GM18519 (cell line): ENCODE measurements around the gene CNKSR3.
A peak's percentile ranks its signal among the peaks of the same experiment; 100 is the strongest.

Experiments
- ATAC-seq: cut with Tn5 transposase; IDR thresholded peaks from one replicate; pipeline ENCODE4 v1.9.1; 2021; ENCODE audit warnings: mild to moderate bottlenecking, moderate library complexity; ENCODE audit not compliant: unreplicated experiment, low FRiP score

CNKSR3 gene

GRCh38 chr6:154428897-154429296 lies 81.6 kb downstream of the CNKSR3 start:
- ATAC-seq: no peak

GRCh38 chr6:154427446-154427845 lies 83.0 kb downstream of the CNKSR3 start:
- no peak for ATAC-seq

GRCh38 chr6:154426997-154427396 lies 83.5 kb downstream of the CNKSR3 start:
- ATAC-seq: no peak

GRCh38 chr6:154425034-154425433 lies 85.5 kb downstream of the CNKSR3 start:
- no peak for ATAC-seq

- no peak for ATAC-seq
Observed at GRCh38 chr6:154414021-154414813, 96.3 kb downstream of the CNKSR3 start.

- no peak for ATAC-seq
Observed at GRCh38 chr6:154412106-154412820, 98.2 kb downstream of the CNKSR3 start.

GRCh38 chr6:154411076-154411475 lies 99.4 kb downstream of the CNKSR3 start:
- ATAC-seq: no peak

- no peak for ATAC-seq
Observed at GRCh38 chr6:154410619-154411072, 99.8 kb downstream of the CNKSR3 start.

GRCh38 chr6:154408891-154409500 lies 101.5 kb downstream of the CNKSR3 start:
- no peak for ATAC-seq

GRCh38 chr6:154407440-154407839 lies 103.0 kb downstream of the CNKSR3 start:
- ATAC-seq: no peak

- no peak for ATAC-seq
Observed at GRCh38 chr6:154406869-154407268, 103.6 kb downstream of the CNKSR3 start.

- no peak for ATAC-seq
Observed at GRCh38 chr6:154406301-154406700, 104.2 kb downstream of the CNKSR3 start.

GRCh38 chr6:154404791-154405400 lies 105.6 kb downstream of the CNKSR3 start:
- peak; percentile 49 for ATAC-seq

GRCh38 chr6:154403788-154404187 lies 106.7 kb downstream of the CNKSR3 start:
- ATAC-seq: no peak

- no peak for ATAC-seq
Observed at GRCh38 chr6:154402081-154402780, 108.3 kb downstream of the CNKSR3 start.

GRCh38 chr6:154399097-154399496 lies 111.4 kb downstream of the CNKSR3 start:
- no peak for ATAC-seq

- ATAC-seq: no peak
Observed at GRCh38 chr6:154397491-154398195, 112.8 kb downstream of the CNKSR3 start.

GRCh38 chr6:154395878-154396277 lies 114.6 kb downstream of the CNKSR3 start:
- ATAC-seq: no peak

GRCh38 chr6:154395316-154395715 lies 115.2 kb downstream of the CNKSR3 start:
- ATAC-seq: no peak

GRCh38 chr6:154394571-154394970 lies 115.9 kb downstream of the CNKSR3 start:
- ATAC-seq: no peak
